GM23338 (cell line): ENCODE measurements around the gene ATP10D.

Experiments
- CREB1 ChIP-seq: fragments of 250-450 bp; sonication (Bioruptor Pico); IDR thresholded peaks from 2 replicates; pipeline ENCODE4 v1.5.0; 2020; ENCODE audit warnings: low read depth, mild to moderate bottlenecking, moderate library complexity
- EZH2 ChIP-seq: fragments of 200-600 bp; sonication (generic); IDR thresholded peaks from one replicate; pipeline ENCODE4 v1.8.0; 2017; ENCODE audit warnings: antibody characterized with exemption, mild to moderate bottlenecking, low read depth; ENCODE audit not compliant: unreplicated experiment
- EZH2phosphoT487 ChIP-seq: fragments of 200-600 bp; sonication (generic); IDR thresholded peaks from one replicate; pipeline ENCODE4 v1.8.1; 2018; ENCODE audit warnings: antibody characterized with exemption; ENCODE audit not compliant: unreplicated experiment
- JUNB ChIP-seq: IDR thresholded peaks from one replicate; pipeline ENCODE4 v1.6.1; 2016; ENCODE audit warnings: antibody characterized with exemption; ENCODE audit not compliant: unreplicated experiment
- TF ChIP-seq, protein P1 (sequence below), 2 experiments: fragments of 200-600 bp in 1 of 2; sonication (generic) in 1 of 2; conservative IDR thresholded peaks; 2 replicates each; pipeline versions ENCODE4 v1.5.1 to v1.6.1; 2016 to 2017; ENCODE audit warnings: antibody characterized with exemption in 2 of 2, low read depth in 2 of 2, mild to moderate bottlenecking in 2 of 2, moderate library complexity in 1 of 2
- TF ChIP-seq, protein P2 (sequence below): IDR thresholded peaks from one replicate; pipeline ENCODE4 v1.6.1; 2018; ENCODE audit warnings: antibody characterized with exemption; ENCODE audit not compliant: unreplicated experiment

DNA sequence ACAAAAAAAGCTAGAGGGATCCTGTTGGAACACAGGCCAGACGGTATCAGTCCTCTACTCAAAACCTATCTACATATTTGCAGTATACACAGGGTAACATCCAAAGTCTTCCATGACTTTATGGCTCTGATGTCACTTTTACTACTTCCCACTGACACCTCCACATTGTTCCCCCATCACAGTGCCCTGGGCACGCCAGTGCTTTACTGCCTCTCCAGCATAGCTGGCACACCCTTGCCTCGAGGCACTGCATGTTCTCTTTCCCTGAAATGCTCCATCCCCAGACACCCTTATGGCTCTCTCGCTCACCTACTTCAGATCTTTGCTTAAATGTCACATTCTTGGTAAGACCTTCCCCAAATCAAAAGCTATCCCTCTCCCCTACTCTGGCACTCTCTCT, 6.3 kb upstream of the ATP10D start:
- TF ChIP-seq, protein P1, sequence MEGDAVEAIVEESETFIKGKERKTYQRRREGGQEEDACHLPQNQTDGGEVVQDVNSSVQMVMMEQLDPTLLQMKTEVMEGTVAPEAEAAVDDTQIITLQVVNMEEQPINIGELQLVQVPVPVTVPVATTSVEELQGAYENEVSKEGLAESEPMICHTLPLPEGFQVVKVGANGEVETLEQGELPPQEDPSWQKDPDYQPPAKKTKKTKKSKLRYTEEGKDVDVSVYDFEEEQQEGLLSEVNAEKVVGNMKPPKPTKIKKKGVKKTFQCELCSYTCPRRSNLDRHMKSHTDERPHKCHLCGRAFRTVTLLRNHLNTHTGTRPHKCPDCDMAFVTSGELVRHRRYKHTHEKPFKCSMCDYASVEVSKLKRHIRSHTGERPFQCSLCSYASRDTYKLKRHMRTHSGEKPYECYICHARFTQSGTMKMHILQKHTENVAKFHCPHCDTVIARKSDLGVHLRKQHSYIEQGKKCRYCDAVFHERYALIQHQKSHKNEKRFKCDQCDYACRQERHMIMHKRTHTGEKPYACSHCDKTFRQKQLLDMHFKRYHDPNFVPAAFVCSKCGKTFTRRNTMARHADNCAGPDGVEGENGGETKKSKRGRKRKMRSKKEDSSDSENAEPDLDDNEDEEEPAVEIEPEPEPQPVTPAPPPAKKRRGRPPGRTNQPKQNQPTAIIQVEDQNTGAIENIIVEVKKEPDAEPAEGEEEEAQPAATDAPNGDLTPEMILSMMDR (conservative IDR thresholded peaks at IDR 0.05; ENCODE audit: low read depth in 2 of 2): no peak
- no peak for TF ChIP-seq JUNB
- TF ChIP-seq, protein P2, sequence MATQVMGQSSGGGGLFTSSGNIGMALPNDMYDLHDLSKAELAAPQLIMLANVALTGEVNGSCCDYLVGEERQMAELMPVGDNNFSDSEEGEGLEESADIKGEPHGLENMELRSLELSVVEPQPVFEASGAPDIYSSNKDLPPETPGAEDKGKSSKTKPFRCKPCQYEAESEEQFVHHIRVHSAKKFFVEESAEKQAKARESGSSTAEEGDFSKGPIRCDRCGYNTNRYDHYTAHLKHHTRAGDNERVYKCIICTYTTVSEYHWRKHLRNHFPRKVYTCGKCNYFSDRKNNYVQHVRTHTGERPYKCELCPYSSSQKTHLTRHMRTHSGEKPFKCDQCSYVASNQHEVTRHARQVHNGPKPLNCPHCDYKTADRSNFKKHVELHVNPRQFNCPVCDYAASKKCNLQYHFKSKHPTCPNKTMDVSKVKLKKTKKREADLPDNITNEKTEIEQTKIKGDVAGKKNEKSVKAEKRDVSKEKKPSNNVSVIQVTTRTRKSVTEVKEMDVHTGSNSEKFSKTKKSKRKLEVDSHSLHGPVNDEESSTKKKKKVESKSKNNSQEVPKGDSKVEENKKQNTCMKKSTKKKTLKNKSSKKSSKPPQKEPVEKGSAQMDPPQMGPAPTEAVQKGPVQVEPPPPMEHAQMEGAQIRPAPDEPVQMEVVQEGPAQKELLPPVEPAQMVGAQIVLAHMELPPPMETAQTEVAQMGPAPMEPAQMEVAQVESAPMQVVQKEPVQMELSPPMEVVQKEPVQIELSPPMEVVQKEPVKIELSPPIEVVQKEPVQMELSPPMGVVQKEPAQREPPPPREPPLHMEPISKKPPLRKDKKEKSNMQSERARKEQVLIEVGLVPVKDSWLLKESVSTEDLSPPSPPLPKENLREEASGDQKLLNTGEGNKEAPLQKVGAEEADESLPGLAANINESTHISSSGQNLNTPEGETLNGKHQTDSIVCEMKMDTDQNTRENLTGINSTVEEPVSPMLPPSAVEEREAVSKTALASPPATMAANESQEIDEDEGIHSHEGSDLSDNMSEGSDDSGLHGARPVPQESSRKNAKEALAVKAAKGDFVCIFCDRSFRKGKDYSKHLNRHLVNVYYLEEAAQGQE: no peak
- TF ChIP-seq EZH2: no peak
- TF ChIP-seq EZH2phosphoT487: no peak
- no peak for TF ChIP-seq CREB1 (CRISPR knock-in tag)
